NCI-H82 (cell line): ENCODE results near the gene TSKS.

Experiments used
- DNase-seq: peaks from one replicate; lab custom pipeline; 2025; lab: John Stamatoyannopoulos, UW

Gene TSKS

DNA sequence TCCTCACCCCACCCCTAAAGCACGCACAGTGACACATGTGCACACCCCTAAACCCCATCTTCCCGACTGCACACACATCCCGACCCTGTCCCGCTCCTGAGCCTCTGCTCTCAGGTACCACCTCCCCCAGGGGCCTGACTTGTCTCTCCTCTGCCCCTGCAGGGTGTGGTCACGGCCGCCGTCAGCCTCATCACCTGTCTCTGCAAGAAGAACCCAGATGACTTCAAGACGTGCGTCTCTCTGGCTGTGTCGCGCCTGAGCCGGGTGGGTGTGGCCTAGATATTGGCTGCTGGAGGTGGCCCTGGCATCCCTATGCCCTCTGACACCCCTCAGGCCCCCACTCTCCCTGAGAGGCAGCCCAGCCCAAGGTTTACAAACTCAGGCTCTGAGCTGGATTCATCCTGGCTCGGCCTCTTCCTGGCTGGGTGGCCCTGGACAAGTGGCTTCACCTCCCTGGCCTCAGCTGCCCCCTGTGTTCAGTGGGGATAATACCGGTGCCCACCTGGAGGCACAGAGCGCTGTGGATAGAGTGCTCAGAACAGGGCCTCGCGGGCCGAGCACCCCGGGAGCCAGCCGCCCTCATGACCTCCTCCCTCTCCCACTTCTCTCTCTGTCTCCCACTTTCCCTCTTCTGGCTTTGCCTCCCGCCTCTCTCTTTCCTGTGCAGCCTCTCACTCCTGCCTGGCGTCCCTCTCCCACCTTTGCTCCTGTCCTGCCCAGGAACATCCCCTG lies 29.9 kb upstream of the TSKS start:
- DNase-seq: no peak

DNA sequence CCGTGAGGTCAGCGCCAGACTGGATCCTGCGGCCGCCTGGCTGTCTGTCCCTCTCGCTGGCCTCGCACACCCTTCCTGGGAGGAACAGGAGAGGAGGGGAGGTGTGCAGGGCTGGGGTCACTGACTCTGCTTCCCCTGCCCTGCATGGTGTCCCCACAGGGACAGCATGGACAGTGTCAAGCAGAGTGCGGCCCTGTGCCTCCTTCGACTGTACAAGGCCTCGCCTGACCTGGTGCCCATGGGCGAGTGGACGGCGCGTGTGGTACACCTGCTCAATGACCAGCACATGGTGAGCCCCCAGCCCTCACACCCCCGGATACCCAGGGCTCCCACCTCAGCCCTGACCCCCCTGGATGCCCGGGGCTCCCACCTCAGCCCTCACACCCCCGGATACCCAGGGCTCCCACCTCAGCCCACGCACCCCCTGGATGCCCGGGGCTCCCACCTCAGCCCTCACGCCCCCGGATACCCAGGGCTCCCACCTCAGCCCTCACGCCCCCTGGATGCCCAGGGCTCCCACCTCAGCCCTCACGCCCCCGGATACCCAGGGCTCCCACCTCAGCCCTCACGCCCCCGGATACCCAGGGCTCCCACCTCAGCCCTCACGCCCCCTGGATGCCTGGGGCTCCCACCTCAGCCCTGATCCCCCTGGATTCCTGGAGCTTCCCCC lies 28.8 kb upstream of the TSKS start:
- no peak for DNase-seq

DNA sequence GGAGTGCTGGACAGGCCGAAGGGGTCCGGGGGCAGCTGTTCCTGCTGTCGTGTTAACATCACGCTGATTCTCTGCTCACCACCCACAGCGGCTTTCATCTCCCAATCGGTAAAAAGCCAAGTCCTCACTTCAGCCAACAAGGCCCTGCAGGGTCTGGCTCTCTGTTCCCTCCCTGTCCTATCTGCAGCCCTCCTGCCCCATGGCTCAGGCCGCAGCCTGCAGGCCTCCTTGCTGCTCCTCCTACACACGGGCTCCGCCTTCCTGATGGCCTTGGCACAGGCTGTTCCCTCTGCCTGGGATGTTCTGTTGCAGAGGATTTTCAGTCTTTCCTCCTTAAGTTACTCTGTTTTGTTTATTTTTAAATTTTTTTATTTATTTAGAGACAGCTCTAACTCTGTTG lies 27.8 kb upstream of the TSKS start:
- DNase-seq: no peak

DNA sequence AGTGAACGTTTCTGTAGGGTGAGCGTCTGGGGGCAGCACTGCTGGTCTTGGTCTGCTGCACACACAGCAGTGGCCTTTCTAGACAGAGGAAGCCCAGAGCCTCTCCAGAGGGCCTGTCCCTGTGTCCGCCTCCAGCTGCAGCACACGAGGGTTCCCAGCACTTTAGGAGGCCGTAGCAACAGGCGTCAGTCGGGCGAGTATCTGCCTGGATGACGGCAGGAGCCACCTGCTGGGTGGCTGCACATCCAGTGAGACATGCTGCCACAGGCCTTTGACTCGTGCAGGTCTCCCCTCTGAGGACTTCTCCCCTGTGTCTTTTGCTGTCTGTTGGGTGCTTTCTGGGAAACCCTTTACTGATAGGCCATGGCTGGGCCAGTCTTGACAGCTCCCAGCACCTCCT lies 25.8 kb upstream of the TSKS start:
- no peak for DNase-seq

DNA sequence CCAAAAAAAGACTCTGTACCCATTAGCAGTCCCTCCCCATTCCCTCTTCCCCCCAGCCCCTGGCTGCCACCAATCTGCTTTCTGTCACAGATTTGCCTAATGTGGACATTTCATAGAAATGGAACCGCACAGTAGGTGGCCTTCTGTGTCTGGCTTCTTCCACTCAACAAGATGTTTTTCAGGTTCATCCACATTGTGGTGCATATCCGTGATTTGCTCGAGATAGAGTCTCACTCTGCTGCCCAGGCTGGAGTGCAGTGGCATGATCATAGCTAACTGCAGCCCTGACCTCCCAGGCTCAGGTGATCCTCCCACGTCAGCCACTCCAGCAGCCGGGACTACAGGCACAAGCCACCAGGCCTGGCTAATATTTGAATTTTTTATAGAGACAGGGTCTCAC lies 24.6 kb upstream of the TSKS start:
- no peak for DNase-seq

DNA sequence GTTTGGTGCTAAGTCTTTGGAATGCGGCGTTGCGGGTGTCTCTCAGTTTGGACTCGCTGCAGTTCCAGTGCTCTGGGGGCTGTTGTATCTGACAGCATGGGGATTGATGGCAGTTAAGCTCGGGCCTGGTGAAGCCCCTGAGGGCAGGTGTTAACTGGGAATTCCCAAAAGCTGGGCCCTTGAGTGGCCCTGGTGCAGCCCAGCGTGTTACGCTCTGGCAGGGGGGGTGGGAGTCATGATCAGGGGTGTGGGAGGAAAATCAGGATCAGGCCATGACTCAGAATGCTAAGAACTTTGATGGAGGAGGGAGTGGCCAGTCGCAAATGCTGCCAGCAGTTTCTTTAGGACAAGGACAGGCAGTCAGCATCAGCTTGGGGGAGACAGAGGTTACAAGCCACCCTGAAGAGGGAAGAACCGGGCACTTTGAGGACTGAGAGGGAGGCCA lies 23.3 kb upstream of the TSKS start:
- no peak for DNase-seq

DNA sequence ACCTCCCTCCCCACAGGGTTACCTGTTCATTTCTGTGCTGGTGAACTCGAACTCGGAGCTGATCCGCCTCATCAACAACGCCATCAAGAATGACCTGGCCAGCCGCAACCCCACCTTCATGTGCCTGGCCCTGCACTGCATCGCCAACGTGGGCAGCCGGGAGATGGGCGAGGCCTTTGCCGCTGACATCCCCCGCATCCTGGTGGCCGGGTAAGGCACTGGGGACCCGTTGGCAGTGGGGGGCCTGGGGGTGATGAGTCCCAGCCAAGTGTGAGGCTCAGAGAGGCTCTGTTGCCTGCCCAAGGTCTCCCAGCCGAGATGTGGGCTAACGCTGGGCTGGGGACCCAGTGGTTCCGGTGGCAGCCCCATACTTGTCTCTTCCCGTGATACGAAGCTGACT lies 19.4 kb upstream of the TSKS start:
- DNase-seq: no peak

DNA sequence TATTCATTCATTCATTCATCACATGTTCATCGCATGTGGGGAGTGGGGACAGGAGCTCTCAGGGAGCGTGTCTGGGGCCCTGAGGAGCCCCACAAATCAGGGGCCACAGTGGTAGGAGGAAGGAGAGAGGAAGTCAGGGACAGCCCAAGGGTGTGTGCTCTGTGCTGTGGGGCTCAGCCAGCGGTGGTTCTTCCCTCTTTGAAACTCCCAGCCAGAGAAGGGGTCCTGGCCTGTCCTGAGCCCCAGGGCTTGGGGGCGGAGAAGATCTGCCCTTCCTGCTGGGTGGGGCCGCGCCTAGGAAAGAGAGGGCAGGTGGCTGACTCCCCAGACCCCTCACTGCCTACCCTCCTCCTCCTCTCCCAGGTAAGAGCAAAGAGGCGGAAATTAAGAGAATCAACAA lies 18.3 kb upstream of the TSKS start:
- DNase-seq: no peak

DNA sequence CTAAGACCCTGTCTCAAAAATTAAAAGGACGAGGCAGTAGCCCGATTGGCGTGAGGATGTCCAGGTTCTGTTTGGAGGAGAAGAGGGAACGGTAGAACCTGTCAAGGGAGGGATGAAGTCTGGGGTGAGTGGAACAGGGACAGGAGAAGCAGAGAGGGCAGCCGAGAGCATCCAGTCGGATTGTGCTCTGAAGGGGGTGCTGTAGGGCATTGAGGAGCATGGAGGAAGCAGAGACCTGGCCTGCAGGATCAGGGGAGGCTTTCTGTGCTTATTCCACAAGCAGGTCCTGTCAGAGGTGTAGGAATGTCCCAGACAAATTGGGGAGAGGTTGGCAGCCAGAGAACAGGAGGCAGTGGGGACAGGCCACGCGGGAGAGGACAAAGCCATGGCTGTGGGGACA lies 17.8 kb upstream of the TSKS start:
- DNase-seq: no peak

DNA sequence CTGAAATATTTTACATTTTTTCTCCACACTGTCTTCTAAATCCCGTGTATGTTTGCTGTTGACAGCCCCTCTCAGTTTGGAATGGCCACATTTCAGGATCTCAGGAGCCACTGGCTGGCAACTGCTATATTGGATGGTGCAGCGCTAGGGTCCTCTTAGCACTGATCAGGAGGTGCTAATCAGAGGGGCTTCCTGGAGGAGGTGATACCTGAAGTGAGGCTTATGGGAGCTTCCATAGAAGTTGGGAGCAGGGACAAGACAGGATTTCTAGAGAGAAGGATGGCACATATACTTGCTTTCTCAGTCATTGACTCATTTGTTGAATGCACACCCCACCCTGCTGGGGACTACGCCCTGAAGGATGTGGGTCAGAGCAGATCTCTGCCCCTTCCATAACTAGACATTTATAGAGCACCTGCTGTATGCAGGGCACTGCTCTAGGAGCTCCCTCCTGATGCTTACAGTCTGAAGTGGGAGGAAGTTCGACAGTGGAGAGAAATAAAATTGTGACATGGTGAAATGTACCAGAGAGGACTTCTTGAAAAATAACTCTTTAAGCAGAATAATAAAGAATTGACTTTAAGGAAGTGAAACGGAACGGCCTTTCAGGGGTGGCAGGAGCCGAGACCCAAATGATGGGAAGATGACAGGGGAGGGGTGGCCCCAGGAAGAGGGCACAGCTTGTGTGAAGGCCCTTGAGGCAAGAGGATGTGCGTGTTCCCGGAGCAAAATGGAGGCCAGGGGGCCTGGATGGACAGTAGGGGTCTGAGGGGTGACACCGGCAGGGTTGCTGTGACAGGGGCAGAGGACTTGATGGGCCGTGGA lies 16.8 kb upstream of the TSKS start:
- no peak for DNase-seq

DNA sequence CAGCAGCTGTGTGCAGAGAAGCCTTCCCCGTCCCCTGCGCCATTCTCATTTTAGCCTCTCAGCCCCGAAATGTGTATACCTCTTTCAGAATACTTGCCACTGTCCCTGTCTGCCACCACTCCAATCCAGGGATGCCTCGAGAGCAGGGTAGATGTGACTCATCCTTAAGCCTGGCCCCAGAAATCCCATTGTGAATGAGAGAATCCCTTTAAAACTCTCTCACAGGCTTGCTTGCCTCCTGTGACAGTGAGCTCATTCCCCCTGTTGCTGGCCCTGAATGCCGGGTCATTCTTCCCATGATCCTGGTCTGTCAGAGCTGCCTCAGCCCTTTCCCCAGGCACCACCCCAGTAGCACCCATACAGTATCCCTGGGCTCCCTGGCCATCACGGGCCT lies 13.3 kb upstream of the TSKS start:
- DNase-seq: no peak

DNA sequence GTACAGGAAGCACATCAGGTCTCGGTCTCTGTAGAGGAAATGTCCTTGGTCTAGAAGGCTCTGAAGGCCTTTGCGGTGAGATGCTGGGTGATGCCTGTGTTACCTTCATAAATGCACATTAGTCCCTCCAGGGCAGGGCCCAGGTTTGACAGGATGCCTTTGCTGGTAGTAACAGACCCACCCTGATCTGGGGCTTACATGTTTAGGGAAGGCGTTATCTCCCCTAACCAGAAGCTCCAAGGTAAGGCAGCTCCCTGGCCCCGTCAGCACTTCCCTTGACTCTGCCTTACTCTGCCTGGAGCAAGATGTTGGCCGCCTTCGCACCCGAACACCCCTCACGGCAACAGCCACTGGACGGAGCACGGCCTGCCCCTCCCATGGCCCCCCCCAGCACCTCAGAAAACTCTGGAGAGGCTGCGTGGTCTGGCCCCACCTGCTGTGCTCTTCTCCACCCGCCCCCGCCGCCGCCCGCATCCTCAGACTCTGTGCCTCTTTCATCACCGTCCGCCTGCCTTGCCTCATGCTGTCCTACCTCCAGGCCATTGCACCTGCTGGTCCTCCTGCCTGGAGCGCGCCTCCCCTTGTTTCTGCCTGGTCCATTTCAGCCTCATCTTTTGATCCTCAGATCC lies 12.8 kb upstream of the TSKS start:
- no peak for DNase-seq

DNA sequence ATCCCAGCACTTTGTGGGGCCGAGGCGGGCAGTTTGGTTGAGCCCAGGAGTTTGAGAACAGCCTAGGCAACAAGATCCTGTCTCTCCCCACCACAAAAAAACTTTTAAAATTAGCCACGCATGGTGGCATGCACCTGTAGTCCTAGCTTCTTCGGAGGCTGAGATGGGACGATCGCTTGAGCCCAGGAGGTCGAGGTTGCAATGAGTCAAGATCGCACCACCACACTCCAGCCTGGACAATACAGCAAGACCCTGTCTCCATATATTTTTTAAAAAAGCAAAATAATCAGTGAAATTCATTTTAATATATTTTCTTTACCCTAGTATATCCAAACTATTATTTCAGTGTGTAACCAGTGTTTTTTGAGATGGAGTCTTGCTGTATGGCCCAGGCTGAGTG lies 11.9 kb upstream of the TSKS start:
- no peak for DNase-seq

DNA sequence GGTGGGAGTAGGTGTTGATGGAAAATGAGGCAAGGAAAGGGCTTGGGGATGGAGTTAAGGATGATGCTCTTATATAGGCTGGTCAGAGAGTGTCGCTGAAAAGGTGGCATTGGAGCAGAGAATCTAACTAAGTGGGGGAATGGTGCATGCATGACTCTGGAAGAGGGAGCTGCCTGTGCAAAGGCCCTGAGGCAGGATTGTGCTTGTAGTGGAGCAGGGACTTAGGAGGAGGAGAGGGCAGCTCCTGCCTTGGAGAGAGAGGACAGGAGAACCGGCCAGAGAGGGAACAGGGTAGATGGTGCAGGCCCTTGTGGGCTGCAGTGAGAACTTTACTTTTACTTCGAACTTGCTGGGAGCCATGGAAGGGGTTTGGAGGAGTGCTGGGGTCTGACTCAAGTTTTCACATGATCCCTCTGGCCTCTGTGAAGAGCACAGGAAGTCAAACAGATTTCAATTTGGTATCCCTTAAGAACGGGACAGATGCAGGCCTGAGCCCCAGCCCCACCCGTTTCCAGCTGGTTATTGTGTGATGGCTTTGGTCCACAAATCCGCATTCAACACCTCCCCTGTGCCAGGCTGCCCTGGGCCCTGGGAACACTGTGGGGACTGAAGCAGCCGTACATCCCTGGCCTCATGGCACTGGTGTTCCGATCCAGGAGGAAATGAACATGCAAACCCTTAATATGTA lies 10.7 kb upstream of the TSKS start:
- no peak for DNase-seq

DNA sequence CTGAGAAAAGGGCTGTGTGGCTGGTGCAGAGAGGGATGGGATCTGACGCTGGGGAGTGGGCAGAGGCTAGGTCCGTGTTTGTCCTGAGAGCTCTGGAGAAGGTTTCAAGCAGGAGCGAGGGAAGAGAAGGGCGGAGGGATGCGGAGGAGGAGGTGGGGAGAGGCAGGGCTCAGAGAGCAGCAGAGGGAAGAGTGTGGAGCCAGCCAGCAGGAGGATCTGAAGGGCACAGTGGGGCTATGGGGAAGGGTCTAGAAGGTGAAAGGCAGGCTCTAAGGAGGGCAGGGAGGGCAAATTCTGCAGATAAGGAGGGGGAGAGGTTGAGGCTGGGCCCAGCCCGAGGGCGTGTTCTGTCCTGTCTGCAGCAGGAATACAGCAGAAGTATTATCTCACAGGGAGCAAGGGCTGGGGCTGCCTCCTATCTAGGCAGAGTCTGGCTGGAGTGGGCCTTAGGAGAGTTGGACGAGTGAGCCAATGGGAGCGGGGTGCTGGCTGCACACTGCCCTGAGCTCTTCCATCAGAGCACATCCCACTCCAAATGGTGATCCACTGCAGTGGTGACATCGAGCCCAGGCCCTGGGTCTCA lies 9.8 kb upstream of the TSKS start:
- no peak for DNase-seq

DNA sequence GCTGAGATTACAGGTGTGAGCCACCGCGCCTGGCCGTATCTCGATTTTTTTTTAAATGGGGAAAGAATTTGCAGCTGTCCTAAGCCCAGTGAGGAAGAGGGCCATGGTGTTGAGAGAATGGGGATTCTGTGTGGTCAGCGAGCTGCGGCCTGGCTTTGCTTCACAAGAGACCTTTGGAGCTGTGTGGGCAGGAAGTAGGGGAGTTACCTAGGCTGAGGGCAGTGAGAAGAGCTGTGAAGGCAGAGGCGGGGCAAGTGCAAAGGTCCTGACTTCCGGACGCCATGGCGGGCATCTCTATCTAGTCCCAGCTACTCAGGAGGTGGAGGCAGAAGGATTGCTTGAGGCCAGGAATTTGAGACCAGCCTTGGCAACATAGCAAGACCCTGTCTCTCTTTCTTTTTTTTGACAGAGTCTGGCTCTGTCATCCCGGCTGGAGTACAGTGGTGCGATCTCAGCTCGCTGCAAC lies 8.6 kb upstream of the TSKS start:
- DNase-seq: no peak

DNA sequence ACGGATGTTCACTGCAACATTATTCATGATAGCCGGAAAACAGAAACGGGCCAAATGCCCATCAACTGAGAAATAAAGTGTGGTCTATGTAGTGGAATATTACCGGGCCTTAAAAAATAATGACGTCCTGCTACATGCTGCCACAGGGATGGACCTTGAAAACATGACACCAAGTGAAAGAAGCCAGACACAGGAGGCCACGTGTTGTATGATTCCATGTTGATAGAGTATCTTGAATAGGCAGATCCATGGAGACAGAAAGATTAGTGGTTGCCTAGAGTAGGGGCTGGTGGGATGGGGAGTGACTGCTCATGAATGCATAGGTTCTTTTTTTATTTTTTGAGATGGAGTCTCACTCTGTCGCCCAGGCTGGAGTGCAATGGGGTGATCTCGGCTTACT lies 7.4 kb upstream of the TSKS start:
- DNase-seq: no peak

DNA sequence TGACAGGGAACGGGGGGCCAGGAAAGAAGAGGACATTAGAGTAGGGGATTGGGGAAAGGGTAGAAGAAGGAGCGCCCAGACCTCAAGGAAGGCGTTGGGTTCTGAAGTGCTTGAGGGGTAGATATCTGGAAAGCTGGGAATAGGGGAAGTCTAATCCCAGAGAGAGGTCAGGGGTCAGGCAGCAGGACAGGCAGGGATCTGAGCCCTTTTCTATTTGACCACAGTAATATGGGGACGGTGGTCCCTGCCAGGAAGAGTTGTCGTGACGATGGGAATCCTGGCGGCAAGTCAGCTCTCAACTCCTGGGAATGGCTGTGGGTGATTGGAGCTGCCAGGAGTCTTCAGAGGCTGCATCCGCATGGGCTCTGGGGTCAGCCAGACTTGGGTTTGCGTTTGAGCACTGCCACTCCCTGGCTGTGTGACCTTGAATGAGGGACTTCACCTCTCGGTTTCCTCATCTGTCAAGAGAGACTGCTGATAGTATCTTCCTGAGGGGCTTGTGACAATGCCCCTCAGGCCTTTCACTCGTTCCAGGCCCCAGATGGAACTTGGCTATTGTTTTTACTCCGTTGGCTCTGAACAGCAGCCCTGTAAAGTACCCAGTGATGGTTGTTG lies 5.0 kb upstream of the TSKS start:
- no peak for DNase-seq

DNA sequence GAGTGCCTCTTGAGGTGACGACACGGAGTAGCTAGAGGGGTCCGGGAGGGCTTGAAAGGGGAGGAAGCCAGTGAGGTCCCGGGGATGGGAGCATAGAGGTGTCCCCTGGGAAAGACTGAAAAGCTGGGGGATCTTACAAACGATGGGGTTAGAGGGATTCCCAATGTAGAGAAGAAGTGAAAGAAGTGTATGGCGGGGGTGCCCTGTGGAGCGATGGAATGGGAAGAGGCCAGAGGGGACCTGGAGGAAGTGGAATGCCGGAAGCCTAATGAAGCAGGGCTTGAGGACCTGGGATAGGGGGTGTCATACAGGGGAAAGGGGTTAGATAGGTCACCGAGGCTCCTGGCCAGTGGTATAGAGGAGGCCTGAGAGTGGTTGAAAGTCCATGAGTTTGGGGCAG lies 4.3 kb upstream of the TSKS start:
- peak; percentile 55 for DNase-seq

DNA sequence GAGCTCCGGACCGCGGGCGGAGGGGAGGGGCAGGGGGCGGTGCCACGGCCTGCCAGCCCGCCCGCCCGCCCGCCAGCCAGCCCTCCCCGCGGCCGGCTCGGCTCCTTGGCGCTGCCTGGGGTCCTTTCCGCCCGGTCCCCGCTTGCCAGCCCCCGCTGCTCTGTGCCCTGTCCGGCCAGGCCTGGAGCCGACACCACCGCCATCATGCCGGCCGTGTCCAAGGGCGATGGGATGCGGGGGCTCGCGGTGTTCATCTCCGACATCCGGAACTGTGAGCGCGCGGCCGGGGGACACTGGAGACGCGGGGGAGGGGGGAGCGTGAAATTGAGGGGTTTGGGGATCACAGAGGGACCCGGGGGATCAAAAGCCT lies 3.8 kb upstream of the TSKS start, which contains the start of gene AP2A1:
Gene AP2A1 (plus strand): TSS at position 72 of the 370 bp plus-strand sequence. CDS start 133 bp downstream, at position 205.
- DNase-seq: no peak
